SJCRH30 (cell line): ENCODE data around the gene SLC6A11. TPM values are rescaled to one million over a fixed set of nuclear protein-coding genes. Genes with fewer than 3 reads are reported as not detected.

Experiments
- DNase-seq, 2 experiments: peaks; one replicate each; pipeline ENCODE4 v3.0.0-alpha.2; 2015 to 2020
- H3K27ac ChIP-seq: fragments of 250-450 bp; sonication (Bioruptor Pico); 2 replicates; pipeline ENCODE4 v1.5.1; 2020; ENCODE audit warnings: mild to moderate bottlenecking, moderate library complexity
- H3K27me3 ChIP-seq: fragments of 250-450 bp; sonication (Bioruptor Pico); 2 replicates; pipeline ENCODE4 v1.5.1; 2020; ENCODE audit warnings: mild to moderate bottlenecking, moderate library complexity
- H3K36me3 ChIP-seq: fragments of 250-450 bp; sonication (Bioruptor Pico); 2 replicates; pipeline ENCODE4 v1.5.1; 2020; ENCODE audit warnings: mild to moderate bottlenecking, moderate library complexity
- H3K4me1 ChIP-seq: fragments of 250-450 bp; sonication (Bioruptor Pico); 2 replicates; pipeline ENCODE4 v1.5.1; 2020; ENCODE audit warnings: mild to moderate bottlenecking, moderate library complexity
- H3K4me3 ChIP-seq: fragments of 250-450 bp; sonication (Bioruptor Pico); 2 replicates; pipeline ENCODE4 v1.5.1; 2020; ENCODE audit warnings: mild to moderate bottlenecking, moderate library complexity
- H3K9me3 ChIP-seq: fragments of 250-450 bp; sonication (Bioruptor Pico); replicated peaks from 2 replicates; pipeline ENCODE4 v1.5.1; 2020; ENCODE audit warnings: mild to moderate bottlenecking, moderate library complexity
- total RNA-seq: library from RNA; depleted of rRNA; stranded (reverse); fragments of >200 nt; shearing (Covaris generic); gene quantifications from 2 replicates; pipeline ENCODE4 v1.2.3, GENCODE V29; 2014

SLC6A11 gene
- total RNA-seq, 1 experiment from 2014 or later: not detected

DNA sequence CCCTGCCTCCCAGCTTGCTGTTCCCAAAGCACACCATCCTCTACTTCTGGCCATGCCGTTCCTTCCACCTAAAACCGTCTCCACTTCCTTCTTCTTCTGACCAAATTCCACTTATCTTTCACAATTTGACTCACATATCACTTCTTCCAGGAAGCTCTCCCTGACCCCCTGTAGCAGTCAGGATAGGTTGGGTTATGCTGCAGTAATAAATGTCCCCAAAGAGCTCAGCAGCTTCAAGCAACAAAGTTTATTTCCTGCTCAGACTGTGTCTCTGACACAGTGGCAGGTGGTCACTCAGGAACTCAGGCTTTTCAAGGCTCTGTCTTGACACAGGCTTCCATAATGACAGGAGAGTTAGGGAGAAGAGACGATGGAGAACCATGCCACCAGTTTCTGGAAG, 27.4 kb downstream of the SLC6A11 start:
- Histone ChIP-seq H3K36me3 (no peaks in the 10 kb centered on the region), H3K9me3 (no peaks in the 10 kb centered on the region), H3K4me1 (no peaks in the 10 kb centered on the region), H3K4me3 (no peak overlapping the region), H3K27me3 (peaks cover 11% of the 10 kb centered on the region; the same call in 1 of the 2 replicates), H3K27ac (no peak overlapping the region)
- DNase-seq: no peak

DNA sequence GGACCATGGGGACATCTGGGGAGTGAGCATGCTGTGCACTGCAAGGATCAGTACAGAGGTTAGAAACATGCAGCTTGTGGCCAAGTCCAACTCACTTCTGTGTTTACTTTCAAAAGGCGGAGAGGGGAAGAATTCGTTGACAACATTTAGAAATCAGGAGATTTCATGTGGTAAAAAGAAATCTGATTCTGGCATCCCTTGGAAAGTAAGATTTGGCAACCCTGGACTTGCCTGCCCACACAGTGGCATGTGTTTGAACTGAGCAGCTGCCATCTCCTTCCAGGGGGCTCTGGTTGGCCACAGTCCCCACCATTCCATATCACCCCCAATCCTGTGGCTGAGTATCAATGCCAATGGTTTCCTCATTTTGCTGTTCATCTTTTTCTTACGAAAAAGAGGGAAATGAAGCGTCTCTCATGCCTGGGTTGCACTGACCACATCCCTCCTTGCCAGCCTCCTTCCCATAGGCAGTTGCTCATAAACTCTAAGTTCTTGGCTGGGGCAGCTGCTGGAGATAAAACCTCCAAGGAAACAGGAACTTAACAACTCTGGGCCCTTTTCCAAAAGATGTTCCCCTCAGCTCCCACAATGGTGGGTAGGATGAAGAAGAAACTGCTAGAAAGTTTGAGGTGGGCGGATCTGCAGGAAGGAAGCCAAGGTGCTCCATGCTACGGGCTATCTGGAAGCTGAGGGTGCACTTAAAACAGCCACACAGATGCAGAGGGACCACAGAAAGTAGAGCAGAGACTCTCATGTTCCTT, 29.2 kb downstream of the SLC6A11 start:
- peaks cover 24% of the 10 kb centered on the region for H3K27me3 ChIP-seq
- no peaks in the 10 kb centered on the region for H3K36me3 ChIP-seq
- H3K4me1 ChIP-seq: no peaks in the 10 kb centered on the region
- H3K27ac ChIP-seq: no peak overlapping the region
- no peak for DNase-seq
- H3K4me3 ChIP-seq: no peak overlapping the region
- H3K9me3 ChIP-seq: no peaks in the 10 kb centered on the region

DNA sequence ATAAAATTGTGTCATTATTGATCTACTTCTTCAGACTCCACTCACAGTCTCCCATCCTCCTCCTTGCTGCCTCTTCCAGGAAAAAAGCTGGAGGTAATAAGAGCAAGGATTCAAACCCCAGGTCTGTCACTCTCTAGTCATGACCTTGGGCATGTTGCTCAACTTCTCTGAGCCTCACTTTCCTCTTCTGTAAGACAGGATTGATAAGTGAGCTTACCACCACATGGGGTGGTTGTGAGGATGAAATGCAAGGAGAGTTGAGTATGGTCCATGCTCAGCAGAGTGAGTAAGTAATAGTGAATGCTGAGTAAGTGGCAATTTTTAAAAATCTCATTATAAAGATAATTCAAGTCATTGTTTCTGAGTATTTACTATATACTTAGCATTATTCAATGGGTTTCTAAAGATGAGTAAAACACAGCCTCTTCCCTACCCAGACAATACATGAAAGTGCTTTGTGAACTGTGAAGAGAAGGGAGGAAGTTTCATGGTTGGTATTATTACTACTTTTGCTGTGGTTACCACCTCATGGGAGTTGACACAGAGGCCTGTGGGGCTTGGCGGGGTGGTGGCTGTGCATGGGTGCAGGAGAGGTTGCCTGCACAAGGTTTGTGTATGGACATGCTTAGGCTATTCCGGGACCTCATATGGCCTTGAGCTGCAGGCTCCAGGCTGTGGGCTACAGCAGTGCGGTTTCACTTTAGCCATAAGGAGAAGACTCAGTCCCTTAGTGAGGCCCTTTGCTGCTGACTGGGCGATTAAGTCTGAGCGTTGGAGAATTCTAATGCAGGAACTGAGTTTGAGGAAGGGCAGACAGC, 30.0 kb downstream of the SLC6A11 start:
- H3K9me3 ChIP-seq: no peaks in the 10 kb centered on the region
- no peak overlapping the region for H3K27ac ChIP-seq
- no peak for DNase-seq
- H3K4me1 ChIP-seq: no peaks in the 10 kb centered on the region
- H3K27me3 ChIP-seq: peaks cover 25% of the 10 kb centered on the region
- H3K4me3 ChIP-seq: no peak overlapping the region
- H3K36me3 ChIP-seq: no peaks in the 10 kb centered on the region

- Histone ChIP-seq H3K4me1 (no peaks in the 10 kb centered on the region), H3K27ac (no peak overlapping the region), H3K9me3 (no peaks in the 10 kb centered on the region), H3K36me3 (no peaks in the 10 kb centered on the region), H3K4me3 (no peak overlapping the region), H3K27me3 (peaks cover 25% of the 10 kb centered on the region)
- DNase-seq: no peak
These were observed 30.6 kb downstream of the SLC6A11 start for GRCh38 chr3:10846657-10846975.

DNA sequence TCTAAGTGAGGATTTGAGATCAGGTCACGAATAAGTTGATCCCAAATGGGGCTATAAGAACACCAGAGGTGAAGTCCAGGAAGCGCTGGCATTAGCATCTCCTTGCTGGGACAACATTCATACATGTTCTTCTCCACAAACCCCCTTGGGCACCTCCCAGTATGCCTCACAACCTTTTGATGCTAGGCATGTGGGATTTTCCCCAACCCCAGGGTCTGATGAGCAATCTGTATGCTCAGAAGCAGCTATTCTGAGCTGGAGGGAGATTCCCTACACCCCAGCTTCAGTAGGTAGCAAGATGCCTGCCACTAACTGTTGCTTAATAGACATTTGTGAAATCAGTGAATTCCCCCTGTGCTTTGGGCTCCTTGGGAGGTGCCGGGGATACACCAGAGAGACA, 32.2 kb downstream of the SLC6A11 start:
- Histone ChIP-seq H3K27ac (no peak overlapping the region), H3K27me3 (peaks cover 25% of the 10 kb centered on the region)
- no peak for DNase-seq

GRCh38 chr3:10852066-10852808, 36.2 kb downstream of the SLC6A11 start:
- Histone ChIP-seq H3K4me1 (no peaks in the 10 kb centered on the region), H3K9me3 (no peaks in the 10 kb centered on the region), H3K27me3 (peaks cover 23% of the 10 kb centered on the region), H3K27ac (no peak overlapping the region), H3K36me3 (no peaks in the 10 kb centered on the region), H3K4me3 (no peak overlapping the region)
- DNase-seq: no peak

More for the DNA sequence above, 32.2 kb downstream of the SLC6A11 start:
- Histone ChIP-seq H3K4me1 (no peaks in the 10 kb centered on the region), H3K4me3 (no peak overlapping the region), H3K36me3 (no peaks in the 10 kb centered on the region), H3K9me3 (no peaks in the 10 kb centered on the region)

GRCh38 chr3:10855083-10855870, 39.2 kb downstream of the SLC6A11 start:
- H3K36me3 ChIP-seq: no peaks in the 10 kb centered on the region
- no peaks in the 10 kb centered on the region for H3K9me3 ChIP-seq
- H3K27me3 ChIP-seq: no peaks in the 10 kb centered on the region; the same call in 1 of the 2 replicates
- H3K4me1 ChIP-seq: no peaks in the 10 kb centered on the region
- no peak overlapping the region for H3K27ac ChIP-seq
- no peak overlapping the region for H3K4me3 ChIP-seq
- no peak for DNase-seq

DNA sequence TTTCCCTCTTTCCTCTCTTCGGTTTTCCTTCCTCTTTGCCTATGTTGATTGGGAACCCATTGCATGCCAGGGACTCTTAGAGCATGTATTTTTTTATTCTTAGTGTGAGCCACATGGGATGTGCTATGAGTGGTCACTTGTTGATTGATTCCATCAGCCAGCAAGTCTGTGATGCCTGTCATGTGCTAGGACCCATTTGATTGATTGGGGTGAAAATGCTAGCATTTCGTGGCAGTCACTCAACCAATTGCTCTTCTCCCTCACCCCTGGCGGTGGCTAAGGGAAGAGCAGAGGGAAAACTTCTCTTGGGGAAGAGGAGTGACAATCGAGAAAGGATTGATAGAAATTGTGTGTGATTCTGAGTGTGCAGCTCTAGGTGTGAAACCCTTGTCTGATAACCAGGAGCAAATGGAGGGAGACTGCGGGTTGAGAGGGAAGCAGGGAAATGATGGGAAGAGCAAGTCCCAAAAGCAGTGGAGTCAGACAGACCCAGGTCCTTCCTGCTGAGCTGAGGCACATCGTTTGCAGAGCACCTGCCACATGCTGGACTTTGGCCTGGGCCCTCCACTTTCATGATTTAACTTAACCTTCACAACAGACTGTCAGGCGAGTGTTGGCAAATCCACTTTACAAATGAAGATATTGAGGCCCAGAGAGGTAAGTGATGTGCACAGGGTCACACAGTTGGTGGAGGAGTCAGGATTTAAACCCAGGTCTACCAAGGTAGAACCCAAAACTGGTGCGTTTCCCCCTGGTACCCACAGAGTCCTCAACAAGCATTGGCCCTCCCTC, 40.0 kb downstream of the SLC6A11 start:
- Histone ChIP-seq H3K36me3 (no peaks in the 10 kb centered on the region), H3K9me3 (no peaks in the 10 kb centered on the region), H3K27me3 (no peaks in the 10 kb centered on the region; the same call in 1 of the 2 replicates), H3K4me1 (no peaks in the 10 kb centered on the region), H3K4me3 (no peak overlapping the region), H3K27ac (no peak overlapping the region)
- no peak for DNase-seq

GRCh38 chr3:10857235-10857634, 41.2 kb downstream of the SLC6A11 start:
- no peak for DNase-seq
- Histone ChIP-seq H3K36me3 (no peaks in the 10 kb centered on the region), H3K4me3 (no peak overlapping the region), H3K27ac (no peak overlapping the region), H3K27me3 (no peaks in the 10 kb centered on the region), H3K9me3 (no peaks in the 10 kb centered on the region), H3K4me1 (no peaks in the 10 kb centered on the region; the same call in 1 of the 2 replicates)

GRCh38 chr3:10858091-10858490, 42.1 kb downstream of the SLC6A11 start:
- no peak for DNase-seq
- H3K9me3 ChIP-seq: no peaks in the 10 kb centered on the region
- no peaks in the 10 kb centered on the region for H3K36me3 ChIP-seq
- no peak overlapping the region for H3K27ac ChIP-seq
- no peaks in the 10 kb centered on the region for H3K27me3 ChIP-seq
- H3K4me3 ChIP-seq: no peak overlapping the region
- H3K4me1 ChIP-seq: no peaks in the 10 kb centered on the region; the same call in 1 of the 2 replicates

DNA sequence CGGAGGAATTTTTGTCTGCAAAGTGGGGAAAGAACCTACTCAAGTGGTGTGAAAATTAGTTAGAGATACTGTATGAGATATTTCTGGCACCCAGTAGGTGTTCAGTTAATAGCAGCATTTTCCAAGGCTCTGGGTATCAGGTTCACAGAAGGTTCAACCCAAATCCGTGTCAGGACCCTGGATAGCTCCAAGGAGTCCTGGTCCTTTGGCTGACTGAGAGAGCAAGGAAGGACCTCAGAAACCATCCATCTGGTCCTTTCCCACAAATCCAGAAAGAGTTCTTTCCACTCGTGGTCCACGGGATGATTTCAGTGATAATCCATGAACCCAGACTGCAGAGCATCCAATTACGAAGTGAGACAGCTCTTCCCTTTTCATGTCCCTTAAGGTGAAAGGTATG, 51.4 kb downstream of the SLC6A11 start:
- Histone ChIP-seq H3K27me3 (no peaks in the 10 kb centered on the region), H3K4me1 (no peaks in the 10 kb centered on the region; the same call in 1 of the 2 replicates), H3K36me3 (no peaks in the 10 kb centered on the region), H3K9me3 (no peaks in the 10 kb centered on the region), H3K27ac (no peak overlapping the region), H3K4me3 (no peak overlapping the region)
- peak; percentile 32 to 59 for DNase-seq

- DNase-seq: no peak
- no peak overlapping the region for H3K4me3 ChIP-seq
- peaks cover 2% of the 10 kb centered on the region; the same call in 1 of the 2 replicates for H3K27me3 ChIP-seq
- H3K27ac ChIP-seq: no peak overlapping the region
- no peaks in the 10 kb centered on the region for H3K4me1 ChIP-seq
- H3K9me3 ChIP-seq: no peaks in the 10 kb centered on the region
- H3K36me3 ChIP-seq: no peaks in the 10 kb centered on the region
These were observed 53.4 kb downstream of the SLC6A11 start for GRCh38 chr3:10869460-10869859.

DNA sequence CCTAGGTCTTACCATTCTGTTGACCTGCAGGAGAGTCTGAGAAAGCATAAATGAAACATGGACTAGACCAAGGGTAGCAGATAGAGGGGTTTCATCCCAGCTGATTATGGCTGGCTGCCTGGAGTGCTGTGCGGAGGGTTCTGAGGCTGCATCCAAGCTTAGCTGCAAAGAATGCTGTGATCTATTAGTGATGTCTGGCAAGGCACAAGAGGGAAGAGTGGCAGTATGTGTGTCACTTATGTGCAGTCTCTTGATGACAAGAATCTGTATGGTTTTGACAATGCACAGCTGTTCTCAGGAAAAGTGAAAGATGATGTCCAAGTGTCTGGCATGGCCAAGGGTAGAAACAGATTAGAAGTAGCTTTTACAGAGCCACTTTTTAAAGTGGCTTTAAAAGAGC, 54.3 kb downstream of the SLC6A11 start:
- no peaks in the 10 kb centered on the region for H3K4me1 ChIP-seq
- H3K27ac ChIP-seq: no peak overlapping the region
- peaks cover 2% of the 10 kb centered on the region; the same call in 1 of the 2 replicates for H3K27me3 ChIP-seq
- H3K36me3 ChIP-seq: no peaks in the 10 kb centered on the region
- no peak overlapping the region for H3K4me3 ChIP-seq
- H3K9me3 ChIP-seq: no peaks in the 10 kb centered on the region
- no peak for DNase-seq

DNA sequence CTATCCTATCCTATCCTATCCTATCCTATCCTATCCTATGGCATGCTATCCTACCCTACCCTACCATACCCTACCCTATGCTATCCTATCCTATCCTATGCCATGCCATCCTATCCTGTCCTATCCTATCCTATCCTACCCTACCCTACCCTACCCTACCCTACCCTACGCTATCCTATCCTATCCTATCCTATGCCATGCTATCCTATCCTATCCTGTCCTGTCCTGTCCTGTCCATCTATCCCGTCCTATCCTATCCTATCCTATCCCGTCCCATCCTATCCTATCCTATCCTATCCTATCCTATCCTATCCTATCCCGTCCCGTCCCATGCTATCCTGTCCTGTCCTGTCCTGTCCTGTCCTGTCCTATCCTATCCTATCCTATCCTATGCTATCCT, 57.4 kb downstream of the SLC6A11 start:
- no peaks in the 10 kb centered on the region for H3K9me3 ChIP-seq
- no peak for DNase-seq
- no peak overlapping the region for H3K4me3 ChIP-seq
- H3K27ac ChIP-seq: no peak overlapping the region
- H3K27me3 ChIP-seq: peaks cover 2% of the 10 kb centered on the region; the same call in 1 of the 2 replicates
- H3K4me1 ChIP-seq: no peaks in the 10 kb centered on the region
- no peaks in the 10 kb centered on the region for H3K36me3 ChIP-seq
